ENCODE measurements around the gene UFD1.

DNA sequence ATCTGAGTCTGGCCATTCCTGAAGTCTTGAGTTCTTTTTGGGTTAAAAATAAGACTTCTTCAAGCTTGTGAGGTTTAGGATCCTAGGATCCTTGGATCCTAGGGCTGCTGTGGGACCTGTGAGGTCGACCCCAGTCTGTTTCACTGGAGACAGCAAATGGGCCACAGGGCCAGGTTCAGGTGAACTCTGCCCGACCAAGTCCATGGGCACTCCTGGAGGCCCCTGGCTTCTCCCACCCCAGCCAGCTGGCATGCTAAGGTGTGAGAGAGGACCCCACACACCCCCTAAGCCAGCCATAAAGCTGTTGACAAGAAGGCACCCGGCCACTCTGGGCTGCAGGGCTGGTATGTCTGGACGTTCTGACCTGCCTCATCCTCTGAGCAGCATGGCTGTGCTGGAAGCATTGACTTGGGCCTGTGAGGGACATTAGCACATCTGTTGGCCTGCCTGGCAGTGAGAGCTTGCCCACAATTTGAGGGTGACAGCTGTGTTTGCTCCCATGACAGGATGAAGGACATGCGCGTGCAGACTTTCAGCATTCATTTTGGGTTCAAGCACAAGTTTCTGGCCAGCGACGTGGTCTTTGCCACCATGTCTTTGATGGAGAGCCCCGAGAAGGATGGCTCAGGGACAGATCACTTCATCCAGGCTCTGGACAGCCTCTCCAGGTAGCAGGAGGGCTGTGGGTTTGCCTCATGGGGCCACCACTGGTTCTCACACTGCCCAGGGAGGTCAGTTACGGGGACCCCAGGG, 29.2 kb upstream of the UFD1 start:
- TF ChIP-seq POLR2AphosphoS5 (IDR thresholded peaks at IDR 0.05) (no peak), POLR2A (IDR thresholded peaks at IDR 0.05) (no peak), EP300 (IDR thresholded peaks at IDR 0.05) (no peak)
- TF ChIP-seq, protein P1, sequence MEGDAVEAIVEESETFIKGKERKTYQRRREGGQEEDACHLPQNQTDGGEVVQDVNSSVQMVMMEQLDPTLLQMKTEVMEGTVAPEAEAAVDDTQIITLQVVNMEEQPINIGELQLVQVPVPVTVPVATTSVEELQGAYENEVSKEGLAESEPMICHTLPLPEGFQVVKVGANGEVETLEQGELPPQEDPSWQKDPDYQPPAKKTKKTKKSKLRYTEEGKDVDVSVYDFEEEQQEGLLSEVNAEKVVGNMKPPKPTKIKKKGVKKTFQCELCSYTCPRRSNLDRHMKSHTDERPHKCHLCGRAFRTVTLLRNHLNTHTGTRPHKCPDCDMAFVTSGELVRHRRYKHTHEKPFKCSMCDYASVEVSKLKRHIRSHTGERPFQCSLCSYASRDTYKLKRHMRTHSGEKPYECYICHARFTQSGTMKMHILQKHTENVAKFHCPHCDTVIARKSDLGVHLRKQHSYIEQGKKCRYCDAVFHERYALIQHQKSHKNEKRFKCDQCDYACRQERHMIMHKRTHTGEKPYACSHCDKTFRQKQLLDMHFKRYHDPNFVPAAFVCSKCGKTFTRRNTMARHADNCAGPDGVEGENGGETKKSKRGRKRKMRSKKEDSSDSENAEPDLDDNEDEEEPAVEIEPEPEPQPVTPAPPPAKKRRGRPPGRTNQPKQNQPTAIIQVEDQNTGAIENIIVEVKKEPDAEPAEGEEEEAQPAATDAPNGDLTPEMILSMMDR (IDR thresholded peaks at IDR 0.05) = no peak
